Right renal cortex interstitium (tissue), 3 donors: ENCODE data around the gene SLK. TPM values are rescaled to one million over a fixed set of nuclear protein-coding genes. Genes with fewer than 3 reads are reported as not detected.

ENCODE experiments used
- DNase-seq, 3 donors: peaks; one replicate each; pipeline ENCODE4 v3.0.0-alpha.2; 2013; ENCODE audit warnings: low read depth in 3 of 3, low spot score in 2 of 3
- polyA plus RNA-seq, 3 donors: library from polyadenylated mRNA; unstranded; fragments of 120-200 nt; gene quantifications; one replicate each; pipeline ENCODE4 v1.2.1, GENCODE V29; 2013; ENCODE audit not compliant: insufficient read length in 3 of 3

SLK gene
- polyA plus RNA-seq, 3 donors = 62.8 to 78.7 (median 71.0) TPM

DNA sequence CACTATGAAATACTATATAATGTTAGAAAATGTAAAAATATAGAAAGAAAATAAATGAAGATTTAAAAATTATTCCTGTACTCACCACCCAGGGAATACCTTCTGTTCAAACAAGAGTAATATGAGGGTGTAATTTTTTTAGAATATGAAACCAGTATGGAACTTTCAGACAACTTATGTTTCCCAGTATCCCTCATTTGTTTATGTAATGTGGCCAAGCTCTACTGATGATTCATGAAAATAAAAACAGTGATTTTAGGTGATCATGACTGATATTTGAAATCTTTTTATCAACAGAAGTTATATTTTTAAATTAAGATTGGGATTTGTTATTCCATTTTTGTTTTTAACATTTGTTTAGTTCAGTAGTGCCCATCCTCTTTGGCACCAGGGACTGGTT lies 18.8 kb downstream of the SLK start:
- no peak for DNase-seq

DNA sequence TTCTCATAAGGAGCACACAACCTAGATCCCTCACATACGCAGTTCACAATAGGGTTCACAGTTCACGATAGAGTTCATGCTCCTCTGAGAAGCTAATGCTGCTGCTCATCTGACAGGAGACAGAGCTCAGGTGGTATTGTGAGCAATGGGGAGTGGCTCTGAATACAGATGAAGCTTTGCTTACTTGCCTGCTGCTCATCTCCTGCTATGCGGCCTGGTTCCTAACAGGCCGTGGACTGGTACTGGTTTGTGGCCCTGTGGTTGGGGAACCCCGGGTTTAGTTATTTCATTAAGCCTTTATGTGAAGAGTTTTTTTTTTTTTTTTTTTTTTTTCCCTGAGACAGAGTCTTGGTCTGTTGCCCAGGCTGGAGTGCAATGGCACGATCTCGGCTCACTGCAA lies 19.4 kb downstream of the SLK start:
- no peak for DNase-seq

DNA sequence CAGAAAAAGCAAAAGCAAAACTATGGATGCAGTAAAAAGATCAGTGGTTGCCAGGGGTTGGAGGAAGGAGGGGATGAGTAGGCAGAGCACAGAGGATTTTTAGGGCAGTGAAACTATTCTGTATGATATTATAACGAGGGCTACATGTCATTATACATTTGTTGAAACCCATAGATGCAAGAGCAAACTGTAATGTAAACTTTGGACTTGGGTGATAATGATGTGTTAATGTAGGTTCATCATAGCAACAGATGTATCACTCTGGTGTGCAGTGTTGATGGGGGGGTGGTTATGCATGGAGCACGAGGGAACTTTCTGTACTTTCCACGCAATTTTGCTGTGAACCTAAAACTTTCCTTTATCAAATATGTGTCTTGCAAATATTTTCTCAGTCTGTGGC lies 23.2 kb downstream of the SLK start:
- DNase-seq = no peak

DNA sequence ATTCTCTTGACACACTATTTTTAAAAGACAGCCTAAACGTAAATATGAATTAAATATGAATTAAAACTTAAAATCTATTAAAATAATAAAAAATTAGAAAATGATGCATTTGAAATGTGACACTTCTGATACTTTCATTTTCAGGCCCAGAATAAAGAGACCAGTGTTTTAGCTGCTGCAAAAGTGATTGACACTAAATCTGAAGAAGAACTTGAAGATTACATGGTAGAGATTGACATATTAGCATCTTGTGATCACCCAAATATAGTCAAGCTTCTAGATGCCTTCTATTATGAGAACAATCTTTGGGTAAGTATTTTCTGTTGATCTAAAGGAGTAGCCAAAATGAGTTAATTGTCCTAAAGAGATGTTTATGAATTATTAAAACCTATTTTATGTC lies 23.6 kb downstream of the SLK start:
- no peak for DNase-seq

DNA sequence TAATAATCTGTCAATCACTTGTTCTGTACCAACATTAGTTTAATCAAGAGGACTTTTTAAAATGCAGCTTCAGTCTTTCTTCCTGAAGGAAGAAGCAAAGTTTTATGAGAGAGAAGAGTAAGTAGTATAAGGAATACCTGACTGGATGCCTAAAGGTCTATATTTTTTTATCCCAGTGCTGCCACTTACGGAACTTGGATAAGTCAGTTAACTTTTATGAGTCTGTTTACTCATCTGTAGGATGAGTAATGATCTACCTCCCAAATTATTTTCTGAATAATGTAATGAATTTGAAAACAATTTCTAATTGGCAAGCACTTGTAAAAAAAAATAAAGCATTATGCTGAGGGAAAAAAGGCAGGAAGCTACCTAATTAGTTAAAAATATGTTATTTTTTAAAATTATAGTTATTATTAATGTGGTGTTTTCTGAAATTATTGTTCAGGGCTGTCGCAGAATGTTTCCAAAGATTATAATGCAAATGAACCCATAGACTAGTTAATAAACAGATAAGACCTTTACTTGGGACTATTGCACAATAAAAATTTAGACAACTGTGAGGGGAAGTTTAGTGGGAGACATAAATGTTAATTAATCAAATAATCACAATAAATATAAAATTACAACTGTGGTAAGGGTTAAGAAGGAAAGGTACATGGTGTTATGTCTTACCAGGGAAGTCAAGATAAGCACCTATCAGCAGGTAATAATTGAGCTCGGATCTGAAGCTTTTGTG lies 24.6 kb downstream of the SLK start:
- DNase-seq = no peak

DNA sequence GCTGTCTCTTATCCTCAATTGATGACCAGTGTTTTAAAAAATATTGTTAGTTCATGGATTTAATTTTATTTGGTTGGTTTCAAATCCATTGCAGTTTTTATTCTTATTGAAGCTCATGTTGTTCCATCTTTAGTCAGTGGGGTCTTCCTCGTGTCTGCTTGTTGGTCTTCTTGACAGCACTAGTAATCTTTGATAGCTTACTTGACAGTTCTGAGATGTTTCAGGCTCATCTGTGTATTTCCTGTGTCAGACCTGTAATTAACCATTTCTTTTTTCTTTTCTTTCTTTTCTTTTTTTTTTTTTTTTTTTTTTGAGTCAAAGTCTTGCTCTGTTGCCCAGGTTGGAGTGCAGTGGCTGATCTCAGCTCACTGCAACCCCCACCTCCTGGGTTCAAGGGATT lies 28.2 kb downstream of the SLK start:
- DNase-seq = no peak

DNA sequence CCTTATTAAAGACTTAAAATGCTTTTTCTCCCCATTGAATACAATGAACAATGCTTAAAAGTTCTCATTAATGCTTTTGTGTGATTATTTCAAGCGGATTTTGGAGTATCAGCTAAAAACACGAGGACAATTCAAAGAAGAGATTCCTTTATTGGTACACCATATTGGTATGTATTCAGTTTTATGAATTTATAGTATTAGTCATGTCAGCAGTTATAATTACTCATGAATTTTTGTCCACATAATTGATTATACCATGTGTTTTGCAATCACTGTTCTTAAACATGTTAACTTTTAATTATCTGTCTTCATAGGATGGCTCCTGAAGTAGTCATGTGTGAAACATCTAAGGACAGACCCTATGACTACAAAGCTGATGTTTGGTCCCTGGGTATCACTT lies 31.9 kb downstream of the SLK start:
- no peak for DNase-seq

DNA sequence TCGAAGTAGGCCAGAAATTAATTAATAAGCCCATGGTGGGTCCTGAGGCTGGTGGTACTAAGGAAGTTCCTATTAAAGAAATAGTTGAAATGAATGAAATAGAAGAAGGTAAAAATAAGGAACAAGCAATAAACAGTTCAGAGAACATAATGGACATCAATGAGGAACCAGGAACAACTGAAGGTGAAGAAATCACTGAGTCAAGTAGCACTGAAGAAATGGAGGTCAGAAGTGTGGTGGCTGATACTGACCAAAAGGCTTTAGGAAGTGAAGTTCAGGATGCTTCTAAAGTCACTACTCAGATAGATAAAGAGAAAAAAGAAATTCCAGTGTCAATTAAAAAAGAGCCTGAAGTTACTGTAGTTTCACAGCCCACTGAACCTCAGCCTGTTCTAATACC lies 36.0 kb downstream of the SLK start:
- DNase-seq = no peak

DNA sequence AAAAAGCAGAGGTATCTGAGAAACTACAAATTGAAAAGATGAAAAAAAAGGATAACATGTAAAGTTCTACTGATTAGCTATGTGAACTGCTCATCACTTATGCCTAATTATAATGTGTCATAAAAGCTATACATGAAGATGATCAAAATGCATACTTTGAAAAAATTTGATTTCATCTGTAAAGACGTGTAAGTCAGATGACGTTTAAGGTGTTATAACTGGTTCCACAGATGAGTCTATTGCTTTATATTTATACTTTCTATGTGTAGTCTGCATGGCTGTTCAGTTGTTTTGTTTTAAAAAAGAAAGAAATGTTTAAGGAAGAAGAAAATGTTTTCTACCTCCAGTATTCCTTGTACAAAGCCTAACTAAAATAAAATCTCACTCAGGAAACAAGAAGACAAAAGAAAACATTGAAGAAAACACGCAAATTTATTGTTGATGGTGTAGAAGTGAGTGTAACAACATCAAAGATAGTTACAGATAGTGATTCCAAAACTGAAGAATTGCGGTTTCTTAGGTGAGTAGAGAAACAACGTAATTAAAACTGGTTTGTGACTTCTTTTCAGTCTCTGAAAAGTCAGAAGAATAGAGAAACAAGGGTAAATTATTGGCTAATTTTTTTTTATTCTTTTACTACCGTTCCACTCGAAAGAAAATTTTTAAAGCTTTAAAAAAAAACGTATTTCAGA lies 38.4 kb downstream of the SLK start:
- no peak for DNase-seq

DNA sequence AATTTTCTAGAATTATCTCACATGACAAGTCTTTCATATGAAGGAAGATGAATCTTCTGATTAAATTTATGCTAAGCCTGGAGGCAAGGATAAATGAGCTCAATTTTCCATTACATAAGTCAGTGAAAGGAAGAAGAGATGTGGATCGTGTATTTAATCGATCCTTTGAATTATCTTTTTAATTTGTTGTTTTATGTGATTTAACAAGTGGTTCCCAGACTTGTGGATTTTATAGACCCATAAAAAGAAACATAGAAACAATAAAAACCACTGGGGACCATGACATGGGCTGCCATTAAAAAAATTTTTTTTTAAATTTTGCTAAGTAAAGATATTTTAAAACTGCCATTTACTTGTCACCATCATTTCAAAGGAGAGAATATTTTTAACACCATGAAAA lies 45.0 kb downstream of the SLK start:
- DNase-seq = no peak

DNA sequence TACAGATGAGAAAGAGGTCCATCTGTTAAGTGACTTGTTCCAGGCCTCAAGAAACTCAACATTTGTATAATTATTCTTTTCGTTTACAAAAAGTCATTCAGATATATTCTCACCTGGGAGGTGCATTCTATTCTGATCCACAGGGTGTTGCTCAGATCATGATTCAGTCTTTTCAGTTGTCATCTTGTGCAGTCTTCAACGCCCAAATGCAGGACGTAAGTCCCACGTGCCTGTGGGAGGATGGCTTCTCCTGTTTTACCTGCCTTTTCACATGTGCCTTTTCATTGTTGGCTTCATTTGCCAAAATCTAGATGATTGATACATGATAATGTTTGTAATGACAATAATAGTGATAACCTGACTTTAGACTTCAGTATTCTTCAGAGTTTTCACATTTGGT lies 46.5 kb downstream of the SLK start:
- no peak for DNase-seq

DNA sequence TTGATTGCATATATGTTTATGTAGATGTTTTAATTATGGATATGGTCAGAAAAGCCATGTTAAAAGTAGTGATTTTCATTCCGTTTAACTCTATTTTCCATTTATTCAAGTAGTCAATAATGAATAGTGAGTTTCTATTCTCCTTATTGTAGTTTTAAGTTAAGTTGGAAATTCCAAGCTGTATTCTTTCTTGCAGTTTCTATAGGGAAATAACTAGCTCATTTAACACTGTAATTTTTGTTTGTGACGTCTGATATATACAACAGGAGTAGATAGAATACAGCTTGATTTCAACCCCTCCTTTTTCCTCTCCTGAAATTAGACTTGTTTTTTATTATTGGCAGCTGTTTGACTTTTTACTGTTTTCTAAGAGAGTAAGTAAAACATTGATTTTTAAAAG lies 47.2 kb downstream of the SLK start:
- no peak for DNase-seq

DNA sequence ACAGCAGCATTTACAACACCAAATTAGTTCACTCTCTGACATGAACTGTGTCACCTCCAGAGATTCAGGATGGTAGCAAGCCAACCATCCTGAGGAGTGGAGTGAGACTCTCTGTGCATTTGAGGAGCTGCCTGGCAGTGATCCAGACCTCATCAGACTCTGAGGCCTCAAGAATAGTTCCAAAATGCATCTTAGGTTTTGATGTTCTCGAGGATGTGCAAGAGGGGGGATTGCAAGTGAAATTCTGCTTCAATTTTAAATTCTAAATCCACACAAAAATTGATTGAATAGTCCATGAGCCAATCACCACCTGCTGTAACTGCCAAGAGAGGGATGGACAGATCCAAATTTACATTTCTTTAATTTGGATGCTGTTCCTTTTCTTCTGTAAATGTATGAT lies 49.7 kb downstream of the SLK start:
- DNase-seq = no peak

DNA sequence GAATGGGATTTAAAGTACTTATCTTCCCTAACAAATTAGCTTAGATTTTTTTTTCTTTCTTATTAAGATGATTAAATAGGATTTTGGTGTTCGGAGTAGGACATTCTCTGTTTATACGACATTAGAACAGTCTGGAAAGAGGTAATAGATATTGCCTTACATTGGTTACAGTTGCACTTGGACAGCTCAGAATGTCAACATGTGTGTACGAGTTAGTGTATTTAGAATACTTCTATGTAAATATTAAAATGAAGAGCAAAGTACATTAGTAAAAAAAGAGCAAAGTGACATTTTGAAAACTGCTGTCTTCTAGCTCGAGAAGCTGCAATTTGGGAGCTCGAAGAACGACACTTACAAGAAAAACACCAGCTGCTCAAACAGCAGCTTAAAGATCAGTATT lies 51.5 kb downstream of the SLK start:
- DNase-seq = no peak

DNA sequence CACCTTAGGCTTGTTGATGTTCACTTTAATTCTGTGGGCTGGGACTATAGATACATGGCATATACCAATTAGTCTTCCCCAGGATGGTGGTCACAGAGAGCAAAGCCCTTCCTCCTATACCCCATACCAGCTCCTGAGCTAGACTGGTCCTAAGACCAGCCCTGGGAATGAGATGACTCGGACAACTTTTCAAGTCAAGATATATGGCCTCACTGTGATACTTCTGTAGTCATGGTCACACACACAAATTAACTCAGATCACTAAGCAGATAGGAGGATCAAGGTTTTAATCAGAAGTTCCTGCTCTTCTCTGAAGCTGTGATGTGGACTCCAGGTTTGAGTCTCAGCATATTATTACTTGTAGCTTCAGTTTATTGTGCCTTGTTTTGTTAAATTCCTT lies 53.1 kb downstream of the SLK start:
- no peak for DNase-seq

DNA sequence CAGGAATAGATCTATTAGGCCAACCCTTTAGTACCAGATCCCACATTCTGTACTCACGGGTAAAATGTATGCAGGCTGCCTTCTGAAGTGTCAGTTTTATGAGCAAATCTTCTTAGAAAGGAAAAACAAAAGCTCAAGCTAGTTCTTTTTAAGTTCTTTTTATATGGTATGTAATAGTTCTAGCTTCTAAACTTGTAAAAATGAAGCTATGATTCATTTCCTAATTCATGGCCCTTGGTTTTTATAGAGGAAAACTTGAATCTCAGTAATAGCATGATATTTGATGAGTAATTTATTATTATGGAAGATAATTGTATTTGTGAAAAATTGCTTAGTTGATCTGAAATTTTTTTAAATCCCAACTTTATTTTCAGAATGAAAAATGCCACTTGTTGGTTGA lies 54.3 kb downstream of the SLK start:
- DNase-seq = no peak

DNA sequence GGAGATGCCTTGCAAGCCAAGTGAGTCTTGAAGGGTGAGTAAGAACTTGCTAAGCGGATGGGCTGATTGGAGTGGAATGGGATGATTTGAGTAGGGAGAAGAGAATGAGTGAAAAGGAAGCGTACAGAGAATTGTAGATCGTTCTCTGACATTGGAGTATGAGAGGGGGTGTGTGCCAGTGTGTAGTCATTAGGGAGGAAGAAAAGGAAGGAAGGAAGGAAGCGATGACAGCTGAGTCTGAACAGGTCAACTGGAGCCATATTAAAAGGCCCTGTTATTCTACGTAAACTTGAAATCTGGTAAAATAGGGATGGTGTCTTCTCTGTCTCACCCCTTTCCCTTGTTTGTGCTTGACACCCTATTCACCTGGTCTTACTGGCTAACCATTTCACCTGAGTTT lies 55.1 kb downstream of the SLK start:
- DNase-seq = no peak

DNA sequence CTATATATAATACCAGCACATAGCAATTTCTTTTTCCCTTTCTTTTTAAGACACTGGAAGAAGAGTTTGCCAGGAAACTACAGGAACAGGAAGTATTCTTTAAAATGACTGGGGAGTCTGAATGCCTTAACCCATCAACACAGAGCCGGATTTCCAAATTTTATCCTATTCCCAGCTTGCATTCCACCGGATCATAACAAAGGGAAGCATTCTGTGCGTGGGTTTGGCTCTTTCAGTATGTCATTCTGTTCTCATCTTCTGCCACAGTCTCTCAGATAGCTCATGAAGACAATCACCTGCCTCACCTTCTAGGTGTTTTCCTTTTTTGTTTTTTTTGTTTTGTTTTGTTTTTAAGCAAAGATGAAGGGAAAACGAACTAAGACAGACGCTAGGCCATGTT lies 58.6 kb downstream of the SLK start:
- no peak for DNase-seq

DNA sequence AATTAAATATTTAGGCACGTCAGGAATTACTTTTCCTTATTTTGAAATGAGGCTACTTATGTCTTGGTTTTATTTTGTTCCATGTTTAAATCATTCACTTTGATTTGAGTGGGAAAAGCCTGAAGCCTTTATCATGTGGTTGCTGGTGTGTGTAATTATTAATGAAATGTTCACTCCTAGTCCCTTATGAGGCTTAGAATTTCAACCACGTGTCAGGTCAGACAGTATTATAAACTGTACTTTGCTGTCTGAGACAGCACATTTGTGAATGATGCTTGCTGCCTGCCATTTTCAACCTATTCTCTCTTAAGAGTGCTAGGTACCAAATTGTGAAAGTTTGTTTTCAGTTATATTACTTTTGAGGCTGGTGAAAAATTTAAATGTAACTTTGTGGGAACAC lies 59.8 kb downstream of the SLK start:
- peak in 1 of 3 donors; percentile 15 for DNase-seq

DNA sequence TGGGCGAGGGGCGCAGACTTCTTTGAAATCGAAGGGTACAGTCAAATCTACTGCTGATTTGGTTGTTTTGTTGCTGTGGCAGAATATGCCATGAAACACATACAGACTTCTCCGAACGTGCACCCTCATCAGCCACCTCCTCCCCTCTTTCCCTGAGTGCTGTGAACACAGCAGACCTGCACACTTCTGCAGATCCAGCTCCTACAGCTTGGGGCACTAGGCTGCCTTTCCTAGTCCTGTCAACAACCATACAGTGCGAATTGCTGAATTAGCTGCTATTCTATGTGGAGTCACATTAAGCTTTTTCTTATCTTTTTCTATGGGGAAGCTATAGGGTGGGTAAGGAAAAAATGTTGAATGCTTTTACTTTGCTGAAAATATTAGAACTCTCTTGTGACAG lies 61.2 kb downstream of the SLK start:
- DNase-seq = no peak

DNA sequence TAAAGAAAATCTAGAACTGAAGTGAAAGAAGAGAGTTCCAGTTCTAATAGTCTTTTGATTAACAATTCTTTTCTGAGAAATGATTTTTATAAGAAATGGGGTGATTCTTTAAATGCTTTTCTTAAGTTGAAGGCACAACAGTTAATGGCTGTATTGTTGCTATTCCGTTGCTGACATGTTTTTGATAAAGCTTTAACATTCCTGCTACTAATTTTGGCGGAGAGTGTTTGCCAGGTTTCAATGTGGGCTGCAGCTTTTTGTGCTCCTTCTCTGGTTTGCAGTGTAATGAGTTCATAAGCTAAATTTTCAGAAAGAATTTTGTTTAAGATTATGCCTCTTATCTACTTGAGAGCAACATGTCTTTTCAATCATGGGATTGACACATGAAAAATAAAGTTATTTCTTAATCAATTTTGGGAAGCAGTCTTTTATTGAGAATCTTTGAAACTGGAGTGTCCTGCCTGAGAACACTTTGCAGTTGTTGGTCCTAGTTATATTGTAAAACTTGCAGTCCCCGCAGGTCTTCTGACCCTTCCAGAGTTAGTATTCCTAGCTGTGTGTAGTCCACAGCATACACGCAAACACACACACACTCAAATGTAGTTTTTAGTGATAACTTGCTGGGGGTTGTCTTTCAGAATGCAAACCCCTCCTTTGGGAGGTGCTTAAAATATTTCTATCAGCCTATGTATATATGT lies 62.0 kb downstream of the SLK start:
- no peak for DNase-seq

DNA sequence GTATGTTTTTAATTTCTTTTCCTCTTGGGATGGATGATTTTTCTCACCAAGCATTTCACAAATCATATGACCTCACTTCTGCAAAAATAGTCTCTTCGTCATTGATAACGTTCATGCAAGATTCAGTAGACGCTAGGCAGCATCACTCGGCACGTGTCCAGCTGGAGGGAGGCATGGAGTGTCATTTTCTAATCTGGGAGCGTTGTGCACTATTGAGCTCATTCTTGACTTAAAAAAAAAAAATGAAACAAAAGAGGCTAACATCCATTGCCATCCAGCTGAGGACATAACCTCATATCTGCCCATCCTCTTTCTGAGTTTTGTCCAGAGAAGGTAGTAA lies 62.6 kb downstream of the SLK start:
- DNase-seq = no peak
